ENCODE measurements around the gene LETM1.

DNA sequence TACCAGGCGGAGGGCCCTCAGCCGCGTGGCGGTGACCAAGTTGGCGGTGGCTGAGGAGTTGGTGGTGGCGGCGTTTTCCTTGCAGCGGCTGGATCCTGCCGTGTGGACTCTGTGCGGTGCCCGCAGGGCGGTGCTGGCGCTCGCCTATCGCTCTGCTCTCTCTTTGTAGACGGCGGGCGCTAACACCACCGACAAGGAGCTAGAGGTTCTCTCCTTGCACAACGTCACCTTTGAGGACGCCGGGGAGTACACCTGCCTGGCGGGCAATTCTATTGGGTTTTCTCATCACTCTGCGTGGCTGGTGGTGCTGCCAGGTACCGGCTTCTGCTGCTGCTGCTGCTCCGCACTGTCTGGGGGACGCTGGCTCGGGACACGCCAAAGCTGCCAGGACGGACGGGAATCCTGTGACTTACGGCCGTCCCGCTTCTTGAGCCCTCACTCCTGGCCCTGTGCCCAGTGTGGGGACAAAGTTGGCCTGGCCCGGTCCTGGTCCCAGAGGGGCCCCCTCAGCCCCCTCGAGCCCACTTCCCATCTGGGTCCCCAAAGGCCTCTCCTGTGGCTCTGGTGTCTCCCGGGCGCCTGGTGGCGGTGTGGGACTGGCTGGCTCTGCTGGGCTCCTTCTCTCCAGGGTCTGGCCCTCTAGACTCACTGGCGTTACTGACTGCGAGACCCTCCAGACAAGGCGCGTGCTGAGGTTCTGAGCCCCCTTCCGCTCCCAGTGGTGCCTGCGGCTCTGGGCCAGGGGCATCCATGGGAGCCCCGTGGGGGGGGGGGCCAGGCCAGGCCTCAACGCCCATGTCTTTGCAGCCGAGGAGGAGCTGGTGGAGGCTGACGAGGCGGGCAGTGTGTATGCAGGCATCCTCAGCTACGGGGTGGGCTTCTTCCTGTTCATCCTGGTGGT lies 52.2 kb downstream of the LETM1 start:
- TF ChIP-seq CTCF (IDR thresholded peaks at IDR 0.05; ENCODE audit: control extremely low read depth in 1 of 3, insufficient read depth in 1 of 3, low read depth in 1 of 3, low read length in 3 of 3) (no peak), BCL11A (IDR thresholded peaks at IDR 0.05; ENCODE audit: low read depth in 2 of 2, low read length in 2 of 2) (no peak), USF2 (IDR thresholded peaks at IDR 0.05; ENCODE audit: low read length) (no peak), ZNF274 (IDR thresholded peaks at IDR 0.05; ENCODE audit: borderline replicate concordance, extremely low read depth, low read length) (no peak), POLR2A (IDR thresholded peaks at IDR 0.05; ENCODE audit: control extremely low read depth in 1 of 2, low read depth in 2 of 2, low read length in 2 of 2) (no peak)
